HG03342 (cell line): ENCODE data around the gene PIN1.

ENCODE experiments used
- ATAC-seq: cut with Tn5 transposase; IDR thresholded peaks from one replicate; pipeline ENCODE4 v1.9.1; 2021; ENCODE audit warnings: mild to moderate bottlenecking, moderate library complexity; ENCODE audit not compliant: unreplicated experiment

PIN1 gene

GRCh38 chr19:9854282-9854846 lies 19.2 kb downstream of the PIN1 start:
- no peak for ATAC-seq

- no peak for ATAC-seq
Observed at GRCh38 chr19:9856609-9857008, 21.5 kb downstream of the PIN1 start.

- no peak for ATAC-seq
Observed at GRCh38 chr19:9857076-9857721, 22.1 kb downstream of the PIN1 start.

- ATAC-seq, result no peak
Observed at GRCh38 chr19:9857920-9858746, 23.0 kb downstream of the PIN1 start.

GRCh38 chr19:9858766-9859165 lies 23.6 kb downstream of the PIN1 start:
- no peak for ATAC-seq

GRCh38 chr19:9860407-9860806 lies 25.3 kb downstream of the PIN1 start:
- no peak for ATAC-seq

- no peak for ATAC-seq
Observed at GRCh38 chr19:9861503-9861902, 26.4 kb downstream of the PIN1 start.

- ATAC-seq, result no peak
Observed at GRCh38 chr19:9862938-9863337, 27.8 kb downstream of the PIN1 start.

GRCh38 chr19:9863759-9864158 lies 28.6 kb downstream of the PIN1 start:
- ATAC-seq, result no peak

- no peak for ATAC-seq
Observed at GRCh38 chr19:9865732-9866501, 30.8 kb downstream of the PIN1 start.

- ATAC-seq, result no peak
Observed at GRCh38 chr19:9868983-9869617, 34.0 kb downstream of the PIN1 start.

- ATAC-seq, result no peak
Observed at GRCh38 chr19:9871626-9872338, 36.7 kb downstream of the PIN1 start.

- ATAC-seq, result no peak
Observed at GRCh38 chr19:9872618-9873242, 37.6 kb downstream of the PIN1 start.

- no peak for ATAC-seq
Observed at GRCh38 chr19:9875031-9875627, 40.0 kb downstream of the PIN1 start.

- no peak for ATAC-seq
Observed at GRCh38 chr19:9875796-9876195, 40.7 kb downstream of the PIN1 start.

- no peak for ATAC-seq
Observed at GRCh38 chr19:9877780-9878510, 42.8 kb downstream of the PIN1 start.

- no peak for ATAC-seq
Observed at GRCh38 chr19:9878511-9879196, 43.5 kb downstream of the PIN1 start.

- no peak for ATAC-seq
Observed at GRCh38 chr19:9881720-9882119, 46.6 kb downstream of the PIN1 start.
